H1 (cell line): Measurements from ENCODE around the gene ZNF57. TPM values are rescaled to one million over a fixed set of nuclear protein-coding genes. Genes with fewer than 3 reads are reported as not detected.

Experiments used
- ATF3 ChIP-seq: IDR thresholded peaks from 2 replicates; pipeline ENCODE4 v1.6.1; 2011; ENCODE audit warnings: low read depth, mild to moderate bottlenecking, low read length; ENCODE audit not compliant: insufficient read depth
- SIRT6 ChIP-seq: IDR thresholded peaks from one replicate; pipeline ENCODE4 v1.7.1; 2012; ENCODE audit warnings: low read length, inconsistent platforms
- TBP ChIP-seq: IDR thresholded peaks from 2 replicates; pipeline ENCODE4 v1.6.1; 2011; ENCODE audit warnings: low read depth, low read length, improper control_type of control experiment
- polyA plus RNA-seq, 7 experiments: library from polyadenylated mRNA; depleted of rRNA in 3 of 7; stranded (reverse) in 5 of 7; unstranded in 2 of 7; fragments of >200 nt in 5 of 7; fragments of 200-250 nt in 2 of 7; gene quantifications; 1 replicate in 5 of 7; 2 replicates in 1 of 7; 4 replicates in 1 of 7; pipeline versions ENCODE4 v1.2.1 to v1.2.3, GENCODE V29; 2011 to 2013; ENCODE audit warnings: missing spikeins in 2 of 7, mixed read lengths in 2 of 7
- total RNA-seq: library from RNA; stranded (reverse); fragmentation: NEBNext Ultra II Directional; extraction: Animal tissue kit (Norgen Biotek cat#: 25700); gene quantifications from 2 replicates; pipeline ENCODE4 v1.2.1, GENCODE V29; 2021

The ZNF57 gene
- total and polyA plus RNA-seq, 2 of the 8 experiments (the other 6 are each of a cell fraction or from before 2014, with no cell fraction given): 4.9 to 8.9 TPM

GRCh38 chr19:2957160-2957559 is 56.4 kb downstream of the ZNF57 start (continued):
- no peak for TF ChIP-seq SIRT6
- TF ChIP-seq ATF3: no peak
- TF ChIP-seq TBP: no peak
